ENCODE results near the gene SORL1. TPM values are rescaled to one million over a fixed set of nuclear protein-coding genes. Genes with fewer than 3 reads are reported as not detected.

The SORL1 gene
- total and polyA plus RNA-seq, 2 experiments from 2014 or later: 0.26 to 0.54 TPM

DNA sequence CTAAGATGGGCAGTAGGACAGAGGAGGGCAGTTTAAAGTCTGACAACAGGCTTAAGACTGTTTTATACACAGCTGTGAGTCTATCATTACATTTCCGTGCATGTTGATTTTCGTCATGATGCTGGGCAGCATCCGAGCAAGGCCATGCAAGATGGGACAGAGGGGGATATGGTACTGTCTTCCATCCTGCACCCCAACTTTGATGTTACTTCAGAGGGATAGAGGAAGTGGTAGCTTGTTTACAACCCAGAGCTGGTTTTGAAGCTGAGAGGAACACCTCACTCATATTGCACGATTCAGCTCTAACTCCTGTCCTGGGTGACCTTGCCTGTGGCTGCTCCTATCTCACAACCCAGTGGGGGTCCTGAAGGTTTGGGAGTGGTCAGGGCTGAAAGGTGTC lies 3.0 kb upstream of the SORL1 start:
- no peak overlapping the region for H3K4me2 ChIP-seq (ENCODE audit: unreplicated experiment)
- no peaks in the 10 kb centered on the region for H3K79me2 ChIP-seq (ENCODE audit: insufficient read depth)
- no peaks in the 10 kb centered on the region for H3K9me3 ChIP-seq (ENCODE audit: low read depth)
- H3K4me3 ChIP-seq: no peak overlapping the region
- TF ChIP-seq EZH2phosphoT487 (IDR thresholded peaks at IDR 0.05; ENCODE audit: insufficient read depth, low read depth) (no peak), EZH2 (IDR thresholded peaks at IDR 0.05; ENCODE audit: insufficient read depth, poor library complexity, severe bottlenecking) (no peak)
- no peak for DNase-seq
- no peak overlapping the region for H3K27ac ChIP-seq
- WGBS, 2 experiments (ENCODE audit: low coverage in 1 of 2, low lambda C conversion rate in 2 of 2, missing lambda C conversion rate in 2 of 2): 90 to 92% methylated on average over 4 of the region's 4 CpGs
- H3K9me2 ChIP-seq (ENCODE audit: insufficient read depth): no peaks in the 10 kb centered on the region
- in situ Hi-C loops (cut with MboI): no loop called here
- H3K4me1 ChIP-seq (ENCODE audit: insufficient read depth): no peaks in the 10 kb centered on the region
- H2AFZ ChIP-seq: no peak overlapping the region
- H3K36me3 ChIP-seq (ENCODE audit: low read depth): no peaks in the 10 kb centered on the region
- no peaks in the 10 kb centered on the region for H3F3A ChIP-seq (ENCODE audit: insufficient read depth)
- H3K27me3 ChIP-seq (replicated peaks; ENCODE audit: insufficient read depth): peaks cover 38% of the 10 kb centered on the region
- H3K9ac ChIP-seq: no peak overlapping the region
- no peaks in the 10 kb centered on the region for H4K20me1 ChIP-seq (ENCODE audit: insufficient read depth)

DNA sequence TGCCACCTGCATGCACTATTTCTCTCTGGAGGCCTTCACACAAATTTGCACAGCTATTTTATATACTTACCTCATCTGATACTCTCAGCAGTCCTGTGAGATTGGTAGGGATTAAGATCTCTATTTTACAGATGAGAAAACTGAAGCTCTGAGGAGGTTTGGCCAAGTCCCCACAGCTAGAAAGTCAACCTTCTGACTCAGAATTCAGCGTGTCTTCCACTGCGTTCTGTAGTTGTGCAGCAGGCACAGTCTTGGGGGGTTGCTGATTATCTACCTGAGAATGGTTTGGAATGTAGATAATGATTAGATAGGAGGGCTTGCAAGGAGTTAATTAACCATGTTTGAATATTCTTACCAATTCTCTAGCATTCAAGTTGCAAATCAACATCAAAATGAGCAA lies 2.5 kb upstream of the SORL1 start:
- Histone ChIP-seq H4K20me1 (ENCODE audit: insufficient read depth) (no peaks in the 10 kb centered on the region), H2AFZ (no peak overlapping the region)
- in situ Hi-C loops (cut with MboI): no loop called here

DNA sequence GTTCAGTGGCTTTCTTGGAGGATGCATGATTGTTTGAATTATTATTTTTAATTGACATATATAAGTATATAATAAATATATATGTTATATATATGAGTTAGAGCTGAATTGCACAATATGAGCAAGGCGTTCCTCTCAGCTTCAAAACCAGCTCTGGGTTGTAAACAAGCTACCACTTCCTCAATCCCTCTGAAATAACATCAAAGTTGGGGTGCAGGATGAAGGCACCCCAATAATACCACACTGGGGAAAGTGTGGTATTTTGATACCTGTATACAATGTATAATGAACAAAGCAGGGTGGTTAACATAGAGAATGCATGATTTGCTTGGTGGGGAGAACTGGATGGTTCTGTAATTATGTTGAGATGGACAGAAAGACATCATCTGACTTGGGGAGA lies 1.7 kb upstream of the SORL1 start:
- no peaks in the 10 kb centered on the region for H3K36me3 ChIP-seq (ENCODE audit: low read depth)
- no peak overlapping the region for H3K9ac ChIP-seq
- in situ Hi-C loops (cut with MboI): no loop called here
- TF ChIP-seq EZH2phosphoT487 (IDR thresholded peaks at IDR 0.05; ENCODE audit: insufficient read depth, low read depth): no peak
- TF ChIP-seq EZH2 (IDR thresholded peaks at IDR 0.05; ENCODE audit: insufficient read depth, poor library complexity, severe bottlenecking): no peak
- no peaks in the 10 kb centered on the region for H3K9me3 ChIP-seq (ENCODE audit: low read depth)
- no peaks in the 10 kb centered on the region for H3F3A ChIP-seq (ENCODE audit: insufficient read depth)
- no peaks in the 10 kb centered on the region for H3K4me1 ChIP-seq (ENCODE audit: insufficient read depth)
- no peak overlapping the region for H3K4me3 ChIP-seq
- H2AFZ ChIP-seq: no peak overlapping the region
- no peak for DNase-seq
- H3K4me2 ChIP-seq (ENCODE audit: unreplicated experiment): no peak overlapping the region
- H3K79me2 ChIP-seq (ENCODE audit: insufficient read depth): no peaks in the 10 kb centered on the region
- no peak overlapping the region for H3K27ac ChIP-seq
- 77 to 93% methylated on average over 1 of the region's 1 CpG for WGBS, 2 experiments (ENCODE audit: low coverage in 1 of 2, low lambda C conversion rate in 2 of 2, missing lambda C conversion rate in 2 of 2)
- H3K27me3 ChIP-seq (replicated peaks; ENCODE audit: insufficient read depth): peaks cover 42% of the 10 kb centered on the region
- H4K20me1 ChIP-seq (ENCODE audit: insufficient read depth): no peaks in the 10 kb centered on the region
- H3K9me2 ChIP-seq (ENCODE audit: insufficient read depth): no peaks in the 10 kb centered on the region

More for the DNA sequence above, 2.5 kb upstream of the SORL1 start:
- Histone ChIP-seq H3K4me3 (no peak overlapping the region), H3F3A (ENCODE audit: insufficient read depth) (no peaks in the 10 kb centered on the region), H3K4me2 (ENCODE audit: unreplicated experiment) (no peak overlapping the region), H3K79me2 (ENCODE audit: insufficient read depth) (no peaks in the 10 kb centered on the region), H3K9me2 (ENCODE audit: insufficient read depth) (no peaks in the 10 kb centered on the region), H3K27ac (no peak overlapping the region), H3K36me3 (ENCODE audit: low read depth) (no peaks in the 10 kb centered on the region), H3K27me3 (replicated peaks; ENCODE audit: insufficient read depth) (peaks cover 40% of the 10 kb centered on the region), H3K4me1 (ENCODE audit: insufficient read depth) (no peaks in the 10 kb centered on the region), H3K9ac (no peak overlapping the region), H3K9me3 (ENCODE audit: low read depth) (no peaks in the 10 kb centered on the region)
- no peak for TF ChIP-seq EZH2phosphoT487 (IDR thresholded peaks at IDR 0.05; ENCODE audit: insufficient read depth, low read depth)
- no peak for TF ChIP-seq EZH2 (IDR thresholded peaks at IDR 0.05; ENCODE audit: insufficient read depth, poor library complexity, severe bottlenecking)
- no peak for DNase-seq
- WGBS, 2 experiments (ENCODE audit: low coverage in 1 of 2, low lambda C conversion rate in 2 of 2, missing lambda C conversion rate in 2 of 2): 82 to 93% methylated on average over 2 of the region's 2 CpGs

DNA sequence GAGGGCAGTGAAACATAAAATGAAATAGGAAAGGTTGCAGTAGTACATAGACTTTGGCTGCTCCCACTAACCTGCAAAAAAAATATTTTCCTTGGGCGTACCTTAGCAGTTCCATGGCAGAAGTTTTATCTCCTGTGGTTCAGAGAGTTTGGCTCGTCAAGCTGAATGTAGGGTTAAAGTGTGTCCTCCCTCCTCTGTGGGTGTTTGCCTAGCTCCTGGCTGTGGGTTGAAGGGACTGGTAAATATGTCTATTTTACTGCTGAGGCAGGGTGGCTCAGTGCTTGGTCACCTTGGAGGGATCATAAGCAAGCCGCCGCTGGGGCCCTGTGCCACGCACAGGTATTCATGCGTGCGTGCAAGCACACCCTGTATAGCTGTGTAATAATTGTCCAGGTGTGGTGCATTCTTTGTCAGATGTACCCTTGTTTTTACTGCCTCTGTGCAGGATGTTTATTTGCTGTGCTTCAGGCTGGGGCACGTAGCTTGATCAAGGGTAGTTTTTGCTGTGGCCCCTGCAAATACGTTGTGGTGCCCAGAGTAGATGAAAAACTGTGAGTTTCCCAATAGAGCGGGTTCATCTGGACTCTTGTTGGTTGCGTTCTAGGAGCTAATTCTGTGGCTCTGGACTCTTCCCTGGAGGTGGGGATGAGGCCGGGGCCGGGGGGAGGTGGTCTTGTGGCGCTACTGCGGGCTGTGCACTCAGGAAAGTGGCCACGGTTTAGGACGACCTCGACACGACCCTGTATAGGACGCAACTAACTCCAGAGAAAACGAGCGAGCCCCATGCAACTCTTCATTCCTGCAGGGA lies 732 bp upstream of the SORL1 start:
- peak overlapping the region; percentile 78 for H2AFZ ChIP-seq
- no peaks in the 10 kb centered on the region for H3K79me2 ChIP-seq (ENCODE audit: insufficient read depth)
- WGBS, 2 experiments (ENCODE audit: low coverage in 1 of 2, low lambda C conversion rate in 2 of 2, missing lambda C conversion rate in 2 of 2): 39 to 57% methylated on average over 15 to 22 of the region's 22 CpGs
- peak overlapping the region; percentile 75 for H3K4me2 ChIP-seq (ENCODE audit: unreplicated experiment)
- no peak for DNase-seq
- H4K20me1 ChIP-seq (ENCODE audit: insufficient read depth): no peaks in the 10 kb centered on the region
- peak overlapping the region; percentile 75 for H3K4me3 ChIP-seq
- no peaks in the 10 kb centered on the region for H3K9me3 ChIP-seq (ENCODE audit: low read depth)
- H3K27me3 ChIP-seq (replicated peaks; ENCODE audit: insufficient read depth): peaks cover 46% of the 10 kb centered on the region
- no peaks in the 10 kb centered on the region for H3K4me1 ChIP-seq (ENCODE audit: insufficient read depth)
- TF ChIP-seq EZH2phosphoT487 (IDR thresholded peaks at IDR 0.05; ENCODE audit: insufficient read depth, low read depth) (no peak), EZH2 (IDR thresholded peaks at IDR 0.05; ENCODE audit: insufficient read depth, poor library complexity, severe bottlenecking) (no peak)
- no peaks in the 10 kb centered on the region for H3F3A ChIP-seq (ENCODE audit: insufficient read depth)
- H3K36me3 ChIP-seq (ENCODE audit: low read depth): no peaks in the 10 kb centered on the region
- H3K27ac ChIP-seq: no peak overlapping the region
- in situ Hi-C loops (cut with MboI): no loop called here
- H3K9me2 ChIP-seq (ENCODE audit: insufficient read depth): no peaks in the 10 kb centered on the region
- H3K9ac ChIP-seq: no peak overlapping the region

All from GM23248 (cell line).